COR-L47 (cell line): ENCODE results near the gene DOP1B.

Source experiments
- DNase-seq: peaks from one replicate; lab custom pipeline; 2025; lab: John Stamatoyannopoulos, UW

The DOP1B gene

DNA sequence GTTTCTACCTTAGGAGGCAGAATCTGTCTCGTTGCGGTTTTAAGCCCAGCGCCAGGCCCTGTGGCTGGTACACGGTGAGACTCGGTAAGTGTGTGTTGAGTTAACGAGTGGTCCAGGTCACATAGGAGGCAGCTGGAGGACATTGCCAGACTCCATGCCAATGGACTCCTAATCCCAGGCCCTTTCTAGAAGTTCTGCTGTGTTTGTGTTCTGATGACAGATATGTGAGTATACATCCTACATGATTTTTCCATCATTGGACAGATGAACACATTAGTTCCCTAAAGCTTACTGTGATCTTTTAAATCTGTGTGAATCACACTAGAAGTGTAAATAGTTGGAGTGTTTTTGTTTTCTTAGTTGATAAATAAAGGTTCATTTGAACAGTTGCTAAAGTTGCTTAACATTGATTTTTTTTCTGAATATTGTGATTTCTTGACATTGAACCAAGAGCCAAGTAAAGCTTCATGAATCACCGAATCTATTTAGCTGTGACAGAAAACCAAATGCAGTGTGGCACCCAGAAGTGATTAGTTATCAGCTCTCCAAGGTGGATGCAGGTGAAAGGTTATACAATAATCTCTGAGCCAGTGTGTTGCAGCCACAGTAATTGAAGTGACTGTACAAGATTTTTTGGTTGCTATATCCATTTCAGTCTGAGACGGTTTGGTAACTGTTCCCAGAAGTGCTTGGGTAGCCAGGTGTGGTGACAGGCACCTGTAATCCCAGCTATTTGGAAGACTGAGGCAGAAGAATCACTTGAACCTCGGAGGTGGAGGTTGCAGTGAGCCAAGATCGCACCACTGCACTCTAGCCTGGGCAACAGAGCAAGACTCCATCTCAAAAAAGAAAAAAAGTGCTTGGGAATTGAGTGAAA is 46.3 kb downstream of the DOP1B start:
- no peak for DNase-seq

DNA sequence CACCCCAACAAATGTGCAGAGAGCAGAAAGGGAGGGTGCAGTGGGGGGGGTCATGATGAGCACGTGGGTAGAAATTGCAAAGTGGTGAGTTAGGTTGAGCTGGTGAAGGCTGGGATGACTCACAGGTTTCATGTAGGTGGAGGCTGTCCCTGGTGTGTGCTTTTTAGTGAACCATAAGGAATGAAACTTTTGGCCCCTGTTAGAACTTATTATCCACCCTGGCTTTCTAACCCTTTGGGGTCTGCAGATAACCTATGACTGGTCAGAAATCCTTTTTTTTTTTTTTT is 46.9 kb downstream of the DOP1B start:
- DNase-seq, result no peak

DNA sequence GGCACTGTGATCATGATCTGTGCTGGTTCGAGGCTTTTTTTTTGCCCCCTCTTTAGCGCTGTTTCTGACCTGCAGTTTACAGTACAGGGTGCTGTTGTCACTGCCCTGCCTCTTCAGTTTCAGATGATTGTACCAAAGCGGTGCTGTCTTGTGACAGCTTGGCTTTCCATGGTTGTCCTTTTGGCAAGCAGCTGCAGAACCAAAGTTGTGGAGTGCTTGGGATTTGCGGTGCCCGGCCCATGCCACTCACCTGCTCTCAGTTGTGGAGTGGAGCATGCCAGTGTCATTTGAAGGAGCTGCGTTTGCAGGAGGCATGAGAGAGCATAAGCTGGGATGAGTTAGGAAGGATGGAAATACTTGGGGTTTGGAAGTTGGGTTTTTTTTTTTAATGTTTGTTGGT is 48.4 kb downstream of the DOP1B start:
- no peak for DNase-seq

DNA sequence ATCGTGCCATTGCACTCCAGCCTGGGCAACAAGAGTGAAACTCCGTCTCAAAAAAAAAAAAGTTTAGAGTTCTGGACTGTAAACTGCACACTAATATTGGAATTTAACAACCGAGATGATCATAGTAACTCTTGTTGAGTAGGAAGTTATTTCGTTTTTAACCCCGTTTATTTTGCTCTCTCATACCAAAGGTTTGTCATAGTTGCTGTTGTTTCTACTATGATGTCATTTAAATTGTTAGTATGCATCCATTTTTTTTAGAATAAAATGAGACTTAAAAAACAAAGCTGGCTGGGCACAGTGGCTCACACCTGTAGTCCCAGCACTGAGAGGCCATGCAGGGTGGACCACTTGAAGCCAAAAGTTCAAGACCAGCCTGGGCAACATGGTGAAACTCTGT is 49.3 kb downstream of the DOP1B start:
- DNase-seq, result no peak
